Mucosa of stomach (tissue), 1 donor: Measurements from ENCODE around the gene TEDC1.
A peak's percentile ranks its signal among the peaks of the same experiment; 100 is the strongest.

Source experiments
- H3K27me3 ChIP-seq: one replicate; pipeline ENCODE4 v1.7.0; 2013; ENCODE audit warnings: mild to moderate bottlenecking, low read length; ENCODE audit not compliant: control insufficient read depth, insufficient read depth
- H3K36me3 ChIP-seq: one replicate; pipeline ENCODE4 v1.7.0; 2013; ENCODE audit warnings: low read length; ENCODE audit not compliant: control insufficient read depth, insufficient read depth
- H3K4me1 ChIP-seq: one replicate; pipeline ENCODE4 v1.7.0; 2013; ENCODE audit warnings: mild to moderate bottlenecking, low read length; ENCODE audit not compliant: control insufficient read depth, insufficient read depth
- H3K4me3 ChIP-seq: one replicate; pipeline ENCODE4 v1.7.0; 2013; ENCODE audit warnings: low read length
- H3K9ac ChIP-seq: one replicate; pipeline ENCODE4 v1.7.0; 2013; ENCODE audit warnings: mild to moderate bottlenecking, low read length, moderate library complexity
- H3K9me3 ChIP-seq: one replicate; pipeline ENCODE4 v1.7.0; 2013; ENCODE audit warnings: mild to moderate bottlenecking, low read length, moderate library complexity; ENCODE audit not compliant: control insufficient read depth
- donor health status: Pancreatic carcinoma.

TEDC1 gene

DNA sequence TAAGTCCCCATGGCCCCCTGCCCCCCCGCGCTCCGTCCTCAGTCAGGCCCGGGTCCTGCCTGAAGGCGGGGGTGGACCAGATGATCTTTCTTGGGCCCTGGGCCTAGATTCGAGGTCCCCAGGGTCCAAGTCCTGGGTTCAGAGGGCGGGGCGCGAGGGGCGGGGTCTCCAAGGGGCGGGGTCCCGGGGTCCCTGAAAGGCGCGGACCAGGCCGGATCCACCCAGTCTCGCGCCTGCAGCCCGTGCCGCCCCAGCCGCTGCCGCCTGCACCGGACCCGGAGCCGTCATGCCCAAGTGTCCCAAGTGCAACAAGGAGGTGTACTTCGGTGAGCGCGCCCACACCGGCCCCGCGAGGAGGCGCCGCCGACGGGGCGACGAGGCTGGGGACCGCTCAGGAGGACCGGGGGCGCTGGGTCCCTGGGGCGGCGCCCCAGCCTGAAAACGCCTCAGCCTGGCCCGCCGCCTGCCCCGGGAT is 4.0 kb upstream of the TEDC1 start:
- no peaks in the 10 kb centered on the region for H3K36me3 ChIP-seq
- H3K9ac ChIP-seq, result peak overlapping the region; percentile 80
- no peaks in the 10 kb centered on the region for H3K27me3 ChIP-seq
- no peaks in the 10 kb centered on the region for H3K9me3 ChIP-seq
- peak overlapping the region; percentile 80 for H3K4me3 ChIP-seq
- H3K4me1 ChIP-seq, result peaks cover 76% of the 10 kb centered on the region

DNA sequence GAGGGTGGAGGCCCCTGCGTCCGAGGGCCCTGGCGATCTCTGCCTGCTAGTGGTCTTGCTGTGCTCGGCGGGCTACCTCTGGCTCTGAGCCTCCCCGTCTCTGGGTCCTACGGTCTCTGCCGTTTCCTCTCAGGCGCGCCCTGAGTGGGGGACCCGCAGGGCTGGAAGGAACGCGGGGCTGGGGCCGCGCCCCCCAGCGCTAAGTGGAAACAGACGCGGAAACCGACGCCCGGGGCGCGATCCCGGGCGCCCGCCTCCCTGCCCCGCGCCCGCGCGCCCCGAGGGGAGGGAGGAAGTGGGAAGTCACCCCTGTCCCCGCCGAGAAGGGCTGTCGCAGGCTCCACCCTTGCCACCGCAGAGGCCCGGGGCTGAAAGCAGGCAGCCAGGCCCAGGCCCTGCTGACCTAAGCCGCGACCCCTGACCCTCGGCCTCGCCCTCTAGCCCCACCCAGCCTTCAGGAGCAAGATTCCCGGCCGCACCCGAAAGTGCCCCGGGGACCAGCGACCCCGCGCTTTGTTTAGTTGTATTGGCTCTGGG is 3.5 kb upstream of the TEDC1 start:
- no peaks in the 10 kb centered on the region for H3K36me3 ChIP-seq
- H3K4me3 ChIP-seq, result peak overlapping the region; percentile 80
- peak overlapping the region; percentile 80 for H3K9ac ChIP-seq
- peaks cover 72% of the 10 kb centered on the region for H3K4me1 ChIP-seq
- H3K9me3 ChIP-seq, result no peaks in the 10 kb centered on the region
- no peaks in the 10 kb centered on the region for H3K27me3 ChIP-seq

DNA sequence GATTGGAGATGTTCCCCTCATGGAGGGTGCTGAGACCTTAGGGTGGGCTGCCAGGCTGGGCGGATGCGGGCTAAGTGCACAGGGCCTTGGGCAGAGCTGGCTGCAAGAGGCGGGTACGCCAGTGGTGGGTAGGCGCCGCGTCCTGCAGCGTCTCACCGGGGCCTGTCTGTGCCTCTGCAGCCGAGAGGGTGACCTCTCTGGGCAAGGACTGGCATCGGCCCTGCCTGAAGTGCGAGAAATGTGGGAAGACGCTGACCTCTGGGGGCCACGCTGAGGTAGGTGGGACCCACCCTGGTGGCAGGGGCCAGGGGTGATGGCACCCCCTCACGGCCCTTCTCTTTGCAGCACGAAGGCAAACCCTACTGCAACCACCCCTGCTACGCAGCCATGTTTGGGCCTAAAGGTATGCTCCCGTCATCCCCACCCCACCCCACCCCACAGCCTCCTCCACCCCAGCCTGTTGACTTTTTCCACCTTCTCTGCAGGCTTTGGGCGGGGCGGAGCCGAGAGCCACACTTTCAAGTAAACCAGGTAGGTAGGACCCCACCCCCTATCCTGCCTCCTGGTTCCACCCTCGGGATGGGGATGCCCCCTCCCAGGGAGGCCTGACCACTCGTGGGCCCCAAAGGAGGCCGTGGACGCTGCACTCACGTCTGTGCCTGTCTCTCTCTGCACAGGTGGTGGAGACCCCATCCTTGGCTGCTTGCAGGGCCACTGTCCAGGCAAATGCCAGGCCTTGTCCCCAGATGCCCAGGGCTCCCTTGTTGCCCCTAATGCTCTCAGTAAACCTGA is 2.9 kb upstream of the TEDC1 start:
- Histone ChIP-seq H3K36me3 (no peaks in the 10 kb centered on the region), H3K9ac (peak overlapping the region; percentile 80), H3K27me3 (no peaks in the 10 kb centered on the region), H3K4me1 (peaks cover 65% of the 10 kb centered on the region), H3K4me3 (peak overlapping the region; percentile 80), H3K9me3 (no peaks in the 10 kb centered on the region)

DNA sequence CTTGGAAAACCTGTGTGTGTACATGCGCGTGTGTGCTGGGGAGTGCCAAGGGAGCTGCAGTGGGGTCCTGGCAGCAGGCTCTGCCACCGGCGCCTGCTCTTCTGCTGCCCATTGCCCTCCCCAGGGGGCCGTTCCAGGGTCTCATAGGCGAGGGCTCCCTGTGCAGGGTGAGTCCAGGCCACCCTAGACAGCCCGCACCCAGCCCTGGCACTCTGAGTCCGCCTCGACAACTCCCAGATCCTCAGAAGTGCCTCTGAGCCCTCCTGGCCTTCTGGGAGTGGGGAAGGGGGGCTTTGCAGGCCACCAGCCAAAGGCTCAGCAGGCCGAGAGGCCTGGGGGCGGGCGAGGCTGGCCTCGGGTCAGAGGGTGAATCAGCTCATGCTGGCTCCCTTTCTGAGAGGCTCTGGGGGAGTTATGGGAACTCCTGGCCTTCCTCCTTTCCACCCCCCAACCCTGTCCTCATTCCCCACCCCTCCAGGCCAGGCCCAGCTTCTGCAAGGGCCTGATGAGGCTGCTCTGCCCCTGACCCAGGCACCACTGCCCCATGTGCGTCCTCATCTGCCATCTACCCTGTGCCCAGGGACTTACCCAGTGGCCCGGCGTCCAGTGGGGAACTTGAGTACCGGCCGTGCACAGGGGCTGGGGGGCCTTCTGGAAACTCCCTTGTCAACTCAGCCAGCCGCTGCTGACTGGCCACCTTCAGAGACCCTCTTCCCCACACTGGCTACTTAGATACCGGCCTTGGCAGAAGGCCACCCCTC is 2.1 kb upstream of the TEDC1 start:
- Histone ChIP-seq H3K4me1 (peaks cover 57% of the 10 kb centered on the region), H3K9ac (peak overlapping the region; percentile 74), H3K36me3 (no peaks in the 10 kb centered on the region), H3K27me3 (no peaks in the 10 kb centered on the region), H3K4me3 (peak overlapping the region; percentile 32), H3K9me3 (no peaks in the 10 kb centered on the region)

DNA sequence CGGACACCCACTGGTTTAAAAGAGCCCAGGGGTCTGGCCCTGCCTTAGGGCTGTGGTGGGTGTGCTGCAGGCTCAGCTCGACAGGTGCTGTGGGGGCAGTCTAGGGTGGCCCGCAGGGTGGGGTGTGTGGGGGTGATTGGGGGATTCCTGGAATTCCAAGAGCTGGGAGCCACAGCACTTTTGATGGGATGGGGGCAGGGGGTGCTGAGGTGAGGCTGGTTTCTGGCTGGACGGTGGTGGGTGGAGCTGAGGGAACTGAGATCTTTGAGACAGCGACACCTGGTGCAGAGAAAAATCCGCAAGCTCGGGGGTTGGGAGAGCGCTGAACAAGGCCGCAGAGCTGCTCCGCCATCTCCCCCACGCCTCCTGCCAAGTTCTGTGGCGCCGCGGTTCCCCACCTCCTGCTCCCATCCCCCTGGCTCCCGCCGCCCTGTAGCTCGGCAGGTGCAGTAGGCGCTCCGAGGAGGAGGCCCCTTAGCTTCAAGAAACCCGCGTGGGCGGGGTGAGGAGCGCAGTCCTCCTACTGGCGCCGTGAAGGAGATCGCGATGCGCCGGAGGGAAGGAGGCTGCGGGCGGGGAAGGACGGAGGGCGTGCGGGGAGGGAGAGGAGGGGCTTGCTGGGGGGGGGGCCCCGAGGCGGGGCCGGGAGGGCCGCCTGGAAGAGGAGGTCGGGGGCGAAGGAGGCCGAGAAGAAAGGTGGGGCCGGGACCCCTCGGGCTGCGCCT is 1.3 kb upstream of the TEDC1 start:
- peaks cover 50% of the 10 kb centered on the region for H3K4me1 ChIP-seq
- no peaks in the 10 kb centered on the region for H3K9me3 ChIP-seq
- H3K27me3 ChIP-seq, result no peaks in the 10 kb centered on the region
- H3K9ac ChIP-seq, result peak overlapping the region; percentile 74
- H3K4me3 ChIP-seq, result peak overlapping the region; percentile 32
- H3K36me3 ChIP-seq, result no peaks in the 10 kb centered on the region

DNA sequence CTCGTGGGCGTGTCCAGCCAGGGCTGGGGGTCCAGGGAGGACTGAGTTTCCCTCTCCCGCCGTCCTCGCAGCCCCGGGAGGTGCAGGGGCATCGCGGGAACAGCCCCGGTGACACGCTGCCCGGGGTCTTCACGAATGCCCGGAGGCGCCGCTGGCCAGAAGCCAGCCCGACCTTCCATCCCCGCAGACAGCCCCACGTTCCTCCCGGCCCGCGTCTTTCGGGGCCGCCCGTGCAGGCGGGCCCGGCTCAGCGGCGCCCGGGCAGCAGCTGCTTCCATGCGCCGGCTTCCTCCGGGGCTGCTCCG is 827 bp upstream of the TEDC1 start:
- H3K4me3 ChIP-seq, result peak overlapping the region; percentile 32
- H3K36me3 ChIP-seq, result no peaks in the 10 kb centered on the region
- H3K9me3 ChIP-seq, result no peaks in the 10 kb centered on the region
- H3K27me3 ChIP-seq, result no peaks in the 10 kb centered on the region
- H3K9ac ChIP-seq, result peak overlapping the region; percentile 74
- peaks cover 45% of the 10 kb centered on the region for H3K4me1 ChIP-seq

DNA sequence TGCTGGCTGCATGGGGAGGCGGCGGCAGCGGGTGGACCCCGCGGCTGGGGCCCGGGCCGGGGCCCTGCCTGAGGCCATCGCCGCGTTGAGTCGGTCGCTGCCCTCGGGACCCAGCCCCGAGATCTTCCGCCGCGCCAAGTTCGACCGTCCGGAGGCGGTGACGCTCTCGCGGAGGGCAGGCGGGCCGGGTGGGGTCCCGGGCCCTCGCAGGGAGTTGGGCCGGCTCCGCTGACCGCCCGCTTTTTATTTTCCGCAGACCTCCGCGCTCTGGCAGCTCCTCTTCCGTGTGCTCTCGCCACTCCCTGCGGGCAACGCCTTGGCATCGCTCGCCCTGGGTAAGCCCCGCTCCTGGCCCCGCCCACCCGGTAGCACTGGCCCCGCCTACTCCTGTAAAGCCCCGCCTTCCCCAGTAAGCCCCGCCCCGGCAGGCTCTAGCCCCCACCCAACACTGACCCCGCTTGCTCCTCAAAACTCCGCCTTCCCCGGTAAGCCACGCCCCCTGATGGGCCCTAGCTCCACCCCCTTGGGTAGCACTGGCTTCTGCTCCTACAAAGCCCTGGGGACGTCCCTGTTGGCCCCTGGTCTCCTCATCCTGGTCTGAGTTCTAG is 424 bp downstream of the TEDC1 start:
- H3K36me3 ChIP-seq, result no peaks in the 10 kb centered on the region
- H3K9ac ChIP-seq, result peak overlapping the region; percentile 79
- H3K4me1 ChIP-seq, result peaks cover 32% of the 10 kb centered on the region

DNA sequence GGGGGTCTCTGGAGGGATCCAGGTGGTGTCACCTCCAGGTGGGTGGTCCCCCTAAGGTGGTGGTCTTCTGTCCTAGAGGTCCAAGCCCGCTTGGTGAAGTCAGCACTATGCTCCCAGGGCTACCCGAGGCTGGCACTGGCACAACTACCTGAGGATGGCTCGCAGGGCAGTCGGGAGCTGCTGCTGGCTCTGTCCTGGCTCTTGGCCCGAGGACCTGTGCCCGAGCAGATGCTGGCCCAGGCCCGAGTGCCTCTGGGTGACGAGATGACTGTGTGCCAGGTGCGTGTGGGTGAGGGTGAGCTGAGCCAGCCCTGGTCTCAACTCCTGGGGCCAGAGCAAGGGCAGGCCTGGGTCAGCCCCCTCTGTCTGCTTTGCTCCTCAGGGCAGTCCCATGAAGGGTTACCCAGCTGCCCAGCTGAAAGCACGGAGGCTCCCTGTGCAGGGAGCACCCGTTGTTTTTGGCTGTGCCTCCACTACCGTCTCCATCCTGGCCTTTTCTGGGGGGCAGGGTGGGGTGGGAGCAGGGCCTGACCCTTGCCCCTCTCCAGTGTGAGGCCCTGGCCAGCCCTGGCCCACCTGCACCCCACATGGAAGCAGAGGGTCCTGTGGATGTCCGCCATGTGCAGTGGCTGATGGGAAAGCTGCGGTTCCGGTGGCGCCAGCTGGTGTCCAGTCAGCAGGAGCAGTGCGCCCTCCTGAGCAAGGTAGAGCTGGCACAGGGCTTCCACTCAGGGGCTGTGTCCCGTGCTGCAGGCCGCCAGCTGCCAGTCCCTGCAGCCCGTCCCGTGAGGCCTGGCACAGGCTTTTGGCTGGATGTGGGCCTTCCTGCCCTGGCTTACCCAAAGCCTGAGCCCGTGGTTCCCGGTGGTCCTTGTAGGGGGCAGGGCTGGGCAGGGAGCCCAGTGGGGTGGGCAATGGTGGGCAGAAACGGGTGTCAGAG is 1.3 kb downstream of the TEDC1 start:
- no peaks in the 10 kb centered on the region for H3K36me3 ChIP-seq
- no peaks in the 10 kb centered on the region for H3K27me3 ChIP-seq
- peaks cover 29% of the 10 kb centered on the region for H3K4me1 ChIP-seq
- H3K9me3 ChIP-seq, result no peaks in the 10 kb centered on the region
- no peak overlapping the region for H3K4me3 ChIP-seq
- no peak overlapping the region for H3K9ac ChIP-seq

More for the DNA sequence above, 424 bp downstream of the TEDC1 start:
- no peaks in the 10 kb centered on the region for H3K27me3 ChIP-seq
- no peaks in the 10 kb centered on the region for H3K9me3 ChIP-seq
- peak overlapping the region; percentile 56 for H3K4me3 ChIP-seq

DNA sequence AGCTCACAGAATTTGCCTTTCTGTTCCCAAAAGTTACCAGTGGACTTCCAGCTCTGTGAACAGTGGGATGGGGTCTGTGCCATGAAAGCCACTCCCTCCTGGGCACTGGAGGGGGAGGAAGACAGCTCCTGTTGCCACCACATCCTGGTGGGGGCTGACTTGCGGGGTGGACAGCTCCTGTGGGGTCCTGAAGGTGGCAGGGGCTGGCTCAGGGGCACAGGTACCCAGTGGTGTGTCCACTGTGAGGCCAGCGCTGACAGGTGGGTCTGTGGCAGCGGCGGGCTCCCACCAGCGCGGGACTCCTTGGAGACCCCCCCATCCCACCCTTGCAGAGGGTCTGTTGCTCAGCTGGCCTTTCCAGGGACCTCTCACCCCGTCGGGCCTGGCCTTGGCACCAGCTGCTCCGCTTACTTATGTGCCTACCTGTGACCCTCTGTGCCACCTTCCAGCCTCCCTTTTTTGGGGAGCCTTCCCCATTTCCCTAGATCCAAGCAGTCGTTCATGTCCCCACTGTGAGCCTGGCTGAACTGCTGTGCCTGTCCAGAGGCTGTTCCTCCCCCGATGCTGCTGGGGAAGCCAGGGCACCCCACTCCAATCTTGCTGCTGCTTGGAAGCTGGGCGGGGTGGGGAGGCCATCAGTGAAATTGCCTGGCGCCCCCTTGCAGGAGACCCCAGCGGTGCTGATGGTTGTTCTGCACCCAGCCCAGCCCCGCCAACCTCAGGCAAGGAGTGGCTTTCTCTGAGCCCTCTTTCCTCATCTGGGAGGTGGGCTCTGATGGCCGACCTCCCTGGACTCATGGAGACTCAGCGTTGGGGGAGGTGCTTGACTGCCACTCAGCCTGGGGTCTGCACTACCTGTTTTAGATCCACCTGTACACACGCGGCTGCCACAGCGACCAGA is 2.2 kb downstream of the TEDC1 start:
- H3K9me3 ChIP-seq, result no peaks in the 10 kb centered on the region
- no peak overlapping the region for H3K4me3 ChIP-seq
- peaks cover 21% of the 10 kb centered on the region for H3K4me1 ChIP-seq
- H3K9ac ChIP-seq, result no peak overlapping the region
- H3K36me3 ChIP-seq, result no peaks in the 10 kb centered on the region
- H3K27me3 ChIP-seq, result no peaks in the 10 kb centered on the region

DNA sequence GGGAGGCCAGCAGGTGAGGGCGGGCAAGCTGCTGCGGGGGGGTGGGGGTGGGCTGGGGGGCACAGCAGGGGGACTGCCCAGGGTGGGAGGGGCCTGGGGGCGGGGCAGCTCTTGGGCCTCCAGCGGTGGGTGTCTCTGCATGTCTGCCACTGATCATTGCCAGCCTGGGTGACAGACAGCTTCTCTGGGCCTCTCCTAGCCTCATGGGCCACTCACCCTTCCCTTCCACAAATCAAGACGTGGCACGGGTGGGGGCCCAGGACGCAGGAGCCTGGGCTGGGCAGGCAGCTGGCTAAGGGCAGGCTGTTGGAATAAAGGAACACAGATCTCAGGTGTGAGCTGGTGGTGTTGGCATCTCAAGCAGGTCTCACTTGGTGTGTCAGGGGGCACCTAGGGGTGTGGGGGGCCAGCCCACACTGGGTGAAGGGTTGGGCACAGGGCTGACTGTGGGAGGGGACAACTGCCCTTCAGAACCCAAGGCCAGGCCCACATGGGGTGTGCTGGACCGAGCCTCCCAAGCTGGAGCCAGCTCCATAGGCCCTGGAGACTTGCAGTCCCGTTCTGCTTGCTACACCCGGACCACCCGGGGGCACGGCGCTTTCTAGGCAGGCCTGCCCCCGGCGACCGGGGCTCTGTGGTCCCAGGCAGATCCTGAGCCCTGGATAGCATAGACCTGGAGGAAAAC is 3.0 kb downstream of the TEDC1 start:
- no peaks in the 10 kb centered on the region for H3K27me3 ChIP-seq
- H3K9ac ChIP-seq, result no peak overlapping the region
- H3K9me3 ChIP-seq, result no peaks in the 10 kb centered on the region
- peaks cover 13% of the 10 kb centered on the region for H3K4me1 ChIP-seq
- no peaks in the 10 kb centered on the region for H3K36me3 ChIP-seq
- H3K4me3 ChIP-seq, result no peak overlapping the region
